K562 (cell line): Measurements from ENCODE around the gene GDF7. TPM values are rescaled to one million over a fixed set of nuclear protein-coding genes. Genes with fewer than 3 reads are reported as not detected.

Experiments
- AFF4 ChIP-seq: sonication (generic); formaldehyde crosslinking; IDR thresholded peaks from 2 replicates; pipeline ENCODE4 v1.8.0; 2023; ENCODE audit warnings: mild to moderate bottlenecking, missing genetic modification reagents
- CTBP1 ChIP-seq: fragments of 450-650 bp; IDR thresholded peaks from 2 replicates; pipeline ENCODE4 v1.6.1; 2016; ENCODE audit warnings: borderline replicate concordance
- HBP1 ChIP-seq: fragments of 450-650 bp; formaldehyde crosslinking; IDR thresholded peaks from 2 replicates; pipeline ENCODE4 v1.4.0; 2022; ENCODE audit warnings: missing genetic modification characterization
- HMG20B ChIP-seq: fragments of 250-450 bp; sonication (Bioruptor Pico); IDR thresholded peaks from 2 replicates; pipeline ENCODE4 v1.5.0; 2021; ENCODE audit warnings: mild to moderate bottlenecking
- PTRF ChIP-seq: fragments of 450-650 bp; IDR thresholded peaks from 2 replicates; pipeline ENCODE4 v1.6.1; 2016; ENCODE audit warnings: mild to moderate bottlenecking, missing genetic modification characterization, missing compliant biosample characterization
- ZNF408 ChIP-seq: fragments of 250-450 bp; sonication (Bioruptor Pico); IDR thresholded peaks from 2 replicates; pipeline ENCODE4 v1.4.0; 2020; ENCODE audit warnings: low read depth, mild to moderate bottlenecking, moderate library complexity
- polyA plus RNA-seq, 8 experiments: library from polyadenylated mRNA; depleted of rRNA in 4 of 8; stranded (reverse) in 5 of 8; unstranded in 3 of 8; fragments of >200 nt; fragmentation: Nextera tagmentation in 2 of 8; fragmentation: Illumina TruSeq in 1 of 8; extraction: Ambion mirVana in 2 of 8; extraction: Trizol in 1 of 8; gene quantifications; 2 replicates each; pipeline versions ENCODE4 v1.2.1 to v1.2.3, GENCODE V29; 2011 to 2014; ENCODE audit warnings: inconsistent platforms in 1 of 8, missing spikeins in 1 of 8
- total RNA-seq, 7 experiments: library from RNA; depleted of rRNA in 6 of 7; stranded (reverse); fragments of >200 nt in 6 of 7; fragmentation: Illumina TruSeq in 2 of 7; extraction: Trizol in 2 of 7; gene quantifications; 2 replicates each; pipeline versions ENCODE4 v1.2.1 to v1.2.3, GENCODE V29; 2011 to 2021; ENCODE audit warnings: low replicate concordance in 1 of 7

Gene GDF7
- total and polyA plus RNA-seq, 9 of the 15 experiments (the other 6 are each of a cell fraction or from before 2014, with no cell fraction given): 0.01 TPM; not detected in 7

- TF ChIP-seq AFF4 (CRISPR knock-in tag) (no peak), CTBP1 (no peak), HMG20B (CRISPR knock-in tag) (no peak), ZNF408 (CRISPR knock-in tag) (no peak), HBP1 (CRISPR knock-in tag) (no peak), PTRF (no peak)
These were observed 6.2 kb upstream of the GDF7 start (continued) for GRCh38 chr2:20660506-20661420.
